ENCODE results near the gene ITGB5.

The ITGB5 gene

GRCh38 chr3:124890573-124891190 is 3.5 kb upstream of the ITGB5 start:
- TF ChIP-seq TAF1 (IDR thresholded peaks at IDR 0.05; ENCODE audit: borderline replicate concordance, insufficient read depth, low read length) (no peak), FOXP2 (optimal IDR thresholded peaks at IDR 0.05; ENCODE audit: borderline replicate concordance, extremely low read depth, extremely low read length, insufficient read depth) (no peak), SIN3A (IDR thresholded peaks at IDR 0.05; ENCODE audit: borderline replicate concordance, insufficient read depth, low read length) (no peak), POLR2AphosphoS5 (IDR thresholded peaks at IDR 0.05; ENCODE audit: low read depth, low read length) (no peak)
- TF ChIP-seq, protein P1, sequence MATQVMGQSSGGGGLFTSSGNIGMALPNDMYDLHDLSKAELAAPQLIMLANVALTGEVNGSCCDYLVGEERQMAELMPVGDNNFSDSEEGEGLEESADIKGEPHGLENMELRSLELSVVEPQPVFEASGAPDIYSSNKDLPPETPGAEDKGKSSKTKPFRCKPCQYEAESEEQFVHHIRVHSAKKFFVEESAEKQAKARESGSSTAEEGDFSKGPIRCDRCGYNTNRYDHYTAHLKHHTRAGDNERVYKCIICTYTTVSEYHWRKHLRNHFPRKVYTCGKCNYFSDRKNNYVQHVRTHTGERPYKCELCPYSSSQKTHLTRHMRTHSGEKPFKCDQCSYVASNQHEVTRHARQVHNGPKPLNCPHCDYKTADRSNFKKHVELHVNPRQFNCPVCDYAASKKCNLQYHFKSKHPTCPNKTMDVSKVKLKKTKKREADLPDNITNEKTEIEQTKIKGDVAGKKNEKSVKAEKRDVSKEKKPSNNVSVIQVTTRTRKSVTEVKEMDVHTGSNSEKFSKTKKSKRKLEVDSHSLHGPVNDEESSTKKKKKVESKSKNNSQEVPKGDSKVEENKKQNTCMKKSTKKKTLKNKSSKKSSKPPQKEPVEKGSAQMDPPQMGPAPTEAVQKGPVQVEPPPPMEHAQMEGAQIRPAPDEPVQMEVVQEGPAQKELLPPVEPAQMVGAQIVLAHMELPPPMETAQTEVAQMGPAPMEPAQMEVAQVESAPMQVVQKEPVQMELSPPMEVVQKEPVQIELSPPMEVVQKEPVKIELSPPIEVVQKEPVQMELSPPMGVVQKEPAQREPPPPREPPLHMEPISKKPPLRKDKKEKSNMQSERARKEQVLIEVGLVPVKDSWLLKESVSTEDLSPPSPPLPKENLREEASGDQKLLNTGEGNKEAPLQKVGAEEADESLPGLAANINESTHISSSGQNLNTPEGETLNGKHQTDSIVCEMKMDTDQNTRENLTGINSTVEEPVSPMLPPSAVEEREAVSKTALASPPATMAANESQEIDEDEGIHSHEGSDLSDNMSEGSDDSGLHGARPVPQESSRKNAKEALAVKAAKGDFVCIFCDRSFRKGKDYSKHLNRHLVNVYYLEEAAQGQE (IDR thresholded peaks at IDR 0.05; ENCODE audit: insufficient read depth in 1 of 2, low read depth in 2 of 2, low read length in 2 of 2), result no peak

DNA sequence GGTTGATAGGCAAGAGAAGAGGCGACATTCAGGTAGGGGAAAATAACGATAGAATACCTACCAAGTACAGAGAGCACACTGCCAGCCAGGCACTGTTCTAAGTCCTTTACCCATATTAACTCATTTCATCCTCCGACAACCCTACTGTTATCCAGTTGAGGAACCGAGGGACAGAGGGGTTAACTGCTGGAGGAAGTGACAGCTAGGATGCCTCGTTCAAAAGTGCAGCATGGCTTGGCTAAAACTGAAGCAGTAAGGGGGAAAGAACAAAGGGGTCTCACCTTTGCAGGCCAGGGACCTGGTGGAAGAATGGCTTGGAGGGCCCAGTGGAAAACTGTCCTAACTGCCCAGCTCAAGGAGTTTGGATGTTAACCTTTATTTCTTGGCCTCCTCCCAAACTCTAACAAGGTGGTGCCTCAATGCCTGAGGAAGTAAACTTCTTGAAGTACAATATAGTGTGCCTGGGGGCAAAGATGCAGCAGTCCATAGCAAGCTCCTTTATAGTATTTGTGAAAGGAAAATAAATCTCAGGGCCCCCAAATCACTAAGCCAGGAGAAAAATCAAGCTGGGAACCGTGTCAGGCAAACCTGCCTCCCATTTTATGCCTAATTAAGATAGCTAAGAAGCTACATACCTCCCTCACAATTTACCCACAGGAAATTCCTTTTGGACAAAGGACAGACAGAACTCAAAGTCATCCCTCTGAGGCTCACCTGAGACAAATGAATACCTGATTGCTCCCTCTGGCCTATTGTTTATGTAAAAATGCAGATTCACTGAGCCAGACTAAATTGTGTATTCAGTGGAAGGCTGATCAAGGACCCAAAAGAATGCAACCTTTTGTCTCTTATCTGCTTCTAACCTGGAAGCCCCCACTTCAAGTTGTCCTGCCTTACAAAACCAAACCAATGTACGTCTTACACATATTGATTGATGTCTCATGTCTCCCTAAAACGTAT is 1.6 kb upstream of the ITGB5 start:
- TF ChIP-seq FOXP2 (optimal IDR thresholded peaks at IDR 0.05; ENCODE audit: borderline replicate concordance, extremely low read depth, extremely low read length, insufficient read depth), result no peak
- no peak for TF ChIP-seq POLR2AphosphoS5 (IDR thresholded peaks at IDR 0.05; ENCODE audit: low read depth, low read length)
- TF ChIP-seq SIN3A (IDR thresholded peaks at IDR 0.05; ENCODE audit: borderline replicate concordance, insufficient read depth, low read length), result no peak
- TF ChIP-seq, protein P1 (IDR thresholded peaks at IDR 0.05; ENCODE audit: insufficient read depth in 1 of 2, low read depth in 2 of 2, low read length in 2 of 2), result no peak
- no peak for TF ChIP-seq TAF1 (IDR thresholded peaks at IDR 0.05; ENCODE audit: borderline replicate concordance, insufficient read depth, low read length)

DNA sequence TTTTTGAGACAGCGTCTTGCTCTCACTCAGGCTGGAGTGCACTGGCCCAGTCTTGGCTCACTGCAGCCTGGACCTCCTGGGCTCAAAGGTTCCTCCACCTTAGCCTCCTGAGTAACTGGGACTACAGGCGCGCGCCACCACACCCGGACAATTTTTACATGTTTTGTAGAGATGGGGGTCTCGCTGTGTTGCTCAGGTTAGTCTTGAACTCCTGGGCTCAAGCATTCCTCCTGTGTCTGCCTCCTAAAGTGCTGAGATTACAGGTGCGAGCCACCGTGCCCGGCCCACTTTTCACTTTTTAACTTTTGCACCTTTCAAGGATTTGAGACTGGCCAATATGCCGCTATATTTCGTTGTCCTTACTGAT is 750 bp upstream of the ITGB5 start:
- TF ChIP-seq SIN3A (IDR thresholded peaks at IDR 0.05; ENCODE audit: borderline replicate concordance, insufficient read depth, low read length) (no peak), TAF1 (IDR thresholded peaks at IDR 0.05; ENCODE audit: borderline replicate concordance, insufficient read depth, low read length) (no peak)
- TF ChIP-seq, protein P1 (IDR thresholded peaks at IDR 0.05; ENCODE audit: insufficient read depth in 1 of 2, low read depth in 2 of 2, low read length in 2 of 2), result no peak

DNA sequence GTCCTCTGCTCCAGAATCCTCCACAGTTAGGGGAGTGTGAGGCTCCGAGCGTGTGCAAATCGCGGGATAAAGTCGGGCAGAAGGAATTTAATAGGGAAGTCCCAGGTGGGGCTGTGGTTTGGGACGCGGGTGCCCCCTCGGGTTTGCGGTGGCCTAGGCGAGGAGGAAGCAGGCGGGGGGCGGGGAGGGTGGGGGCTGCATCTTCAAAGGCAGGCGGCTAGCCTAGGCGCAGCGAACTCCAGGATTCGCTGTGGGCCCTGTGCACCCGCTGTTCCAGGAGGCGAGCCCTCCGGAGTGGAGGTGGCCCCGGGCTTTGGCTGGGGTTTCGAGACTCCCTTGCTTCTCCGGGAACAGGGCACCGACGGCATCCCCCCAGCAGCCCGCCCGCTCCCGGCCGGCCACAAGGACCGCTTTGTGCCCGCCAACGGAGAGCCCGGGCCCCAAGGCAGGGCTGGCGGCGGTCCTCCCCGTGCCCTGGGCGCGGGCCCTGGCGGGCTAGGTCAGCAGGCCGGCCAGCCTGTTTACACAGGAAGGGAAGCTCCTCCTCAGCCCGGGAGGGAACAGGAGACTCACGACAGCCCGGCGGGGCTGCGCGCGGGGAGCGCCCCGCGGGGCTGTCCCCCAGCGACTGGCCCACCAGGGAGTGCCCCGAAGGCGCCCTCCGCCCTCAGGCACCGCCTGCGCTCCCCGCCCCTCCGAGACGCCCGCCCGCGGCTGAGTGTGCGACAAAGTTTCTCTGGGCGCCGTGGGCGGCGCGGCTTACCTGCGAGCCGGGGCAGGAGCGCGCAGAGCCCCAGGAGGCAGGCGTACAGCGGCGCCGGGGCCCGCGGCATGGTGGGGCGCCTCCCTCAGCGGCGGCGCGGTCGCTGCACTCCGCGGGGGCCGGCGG is 753 bp downstream of the ITGB5 start:
- no peak for TF ChIP-seq POLR2AphosphoS5 (IDR thresholded peaks at IDR 0.05; ENCODE audit: low read depth, low read length)
- TF ChIP-seq SIN3A (IDR thresholded peaks at IDR 0.05; ENCODE audit: borderline replicate concordance, insufficient read depth, low read length), result no peak
- TF ChIP-seq, protein P1 (IDR thresholded peaks at IDR 0.05; ENCODE audit: insufficient read depth in 1 of 2, low read depth in 2 of 2, low read length in 2 of 2), result no peak
- TF ChIP-seq TAF1 (IDR thresholded peaks at IDR 0.05; ENCODE audit: borderline replicate concordance, insufficient read depth, low read length), result no peak
- no peak for TF ChIP-seq FOXP2 (optimal IDR thresholded peaks at IDR 0.05; ENCODE audit: borderline replicate concordance, extremely low read depth, extremely low read length, insufficient read depth)

Measured in PFSK-1 (cell line).